ENCODE measurements around the gene ERVFRD-1. TPM values are rescaled to one million over a fixed set of nuclear protein-coding genes. Genes with fewer than 3 reads are reported as not detected.
A peak's percentile ranks its signal among the peaks of the same experiment; 100 is the strongest.

ERVFRD-1 gene
- polyA plus RNA-seq, 3 donors, result 0.05 to 0.06 TPM; not detected in 1

GRCh38 chr6:11129908-11130565 is 18.5 kb upstream of the ERVFRD-1 start:
- no peaks in the 10 kb centered on the region for H3K27me3 ChIP-seq (ENCODE audit: control insufficient read depth in 2 of 2, insufficient read depth in 2 of 2, low read length in 2 of 2)
- Mint-ChIP-seq H3K9me3 (peaks cover 0 to 11% (median 4%) of the 10 kb centered on the region in 7 donors), H3K27ac (peak overlapping the region in 1 of 7 donors; percentile 45), H3K4me1 (peaks cover 3% of the 10 kb centered on the region), H3K27me3 (ENCODE audit: low read depth in 3 of 3) (peaks cover 0 to 2% (median 1%) of the 10 kb centered on the region in 3 donors), H3K36me3 (peaks cover 21 to 28% of the 10 kb centered on the region in 2 donors), H3K4me3 (no peak overlapping the region)
- H3K36me3 ChIP-seq (replicated peaks in 1 of 2; ENCODE audit: control insufficient read depth in 1 of 2, insufficient read depth in 2 of 2, low read length in 2 of 2), result peaks cover 4 to 16% of the 10 kb centered on the region in 2 donors
- WGBS (ENCODE audit: insufficient coverage), result no CpG with 5 or more reads among the region's 1 CpG
- peaks cover 23% of the 10 kb centered on the region for H4K20me1 ChIP-seq (ENCODE audit: insufficient read depth, low read length)
- no peaks in the 10 kb centered on the region for H3K4me1 ChIP-seq (ENCODE audit: control insufficient read depth in 1 of 2, insufficient read depth in 2 of 2, low read length in 2 of 2)
- intact Hi-C loops (cut with micrococcal nuclease), result no loop called here
- no peak overlapping the region for H3K4me3 ChIP-seq (replicated peaks in 1 of 3; ENCODE audit: low read depth in 2 of 3, low read length in 3 of 3)
- peaks cover 0 to 6% of the 10 kb centered on the region in 2 donors for H3K9me3 ChIP-seq (replicated peaks in 1 of 2; ENCODE audit: control insufficient read depth in 1 of 2, insufficient read depth in 1 of 2, low read length in 2 of 2)
- no peak overlapping the region for H2AFZ ChIP-seq (ENCODE audit: insufficient read depth, low read depth, low read length, poor library complexity, severe bottlenecking)
- no peak overlapping the region for H3K9ac ChIP-seq (ENCODE audit: insufficient read depth, low read length, poor library complexity, severe bottlenecking)
- no peak for DNase-seq
- no peak overlapping the region for H3K27ac ChIP-seq (ENCODE audit: low read depth in 1 of 2, low read length in 2 of 2)
- H3K4me2 ChIP-seq (replicated peaks; ENCODE audit: extremely low read depth, low read length, poor library complexity, severe bottlenecking), result no peak overlapping the region
- no peak for TF ChIP-seq CTCF (IDR thresholded peaks at IDR 0.05)
- H3K79me2 ChIP-seq (ENCODE audit: insufficient read depth, low read length), result peaks cover 17% of the 10 kb centered on the region

DNA sequence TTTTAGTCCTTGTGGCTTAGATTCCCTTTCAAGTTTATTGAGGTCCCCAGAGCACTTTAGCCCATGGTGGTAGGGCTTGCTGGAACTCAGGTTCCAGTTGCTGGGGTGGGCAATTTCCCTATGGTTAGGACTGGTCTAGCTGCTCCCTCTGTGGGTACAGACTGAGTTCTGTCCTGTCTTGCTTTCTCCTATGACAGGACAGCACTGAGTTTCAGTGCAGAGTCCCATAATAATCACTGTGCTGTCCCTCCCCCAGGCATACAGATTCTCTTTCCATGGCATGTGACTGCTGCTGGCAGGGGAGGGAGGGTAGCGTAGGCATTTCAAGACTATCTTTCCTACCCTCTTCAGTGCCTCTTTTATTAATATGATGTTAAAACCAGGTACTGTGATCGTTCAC is 17.1 kb upstream of the ERVFRD-1 start:
- intact Hi-C loops (cut with micrococcal nuclease), result no loop called here
- Histone ChIP-seq H3K79me2 (ENCODE audit: insufficient read depth, low read length) (peaks cover 25% of the 10 kb centered on the region), H3K9ac (ENCODE audit: insufficient read depth, low read length, poor library complexity, severe bottlenecking) (no peak overlapping the region), H3K4me1 (ENCODE audit: control insufficient read depth in 1 of 2, insufficient read depth in 2 of 2, low read length in 2 of 2) (no peaks in the 10 kb centered on the region), H3K9me3 (replicated peaks in 1 of 2; ENCODE audit: control insufficient read depth in 1 of 2, insufficient read depth in 1 of 2, low read length in 2 of 2) (peaks cover 0 to 6% of the 10 kb centered on the region in 2 donors), H3K27me3 (ENCODE audit: control insufficient read depth in 2 of 2, insufficient read depth in 2 of 2, low read length in 2 of 2) (no peaks in the 10 kb centered on the region), H3K36me3 (replicated peaks in 1 of 2; ENCODE audit: control insufficient read depth in 1 of 2, insufficient read depth in 2 of 2, low read length in 2 of 2) (peaks cover 0 to 12% of the 10 kb centered on the region in 2 donors), H2AFZ (ENCODE audit: insufficient read depth, low read depth, low read length, poor library complexity, severe bottlenecking) (no peak overlapping the region), H4K20me1 (ENCODE audit: insufficient read depth, low read length) (peaks cover 23% of the 10 kb centered on the region), H3K27ac (ENCODE audit: low read depth in 1 of 2, low read length in 2 of 2) (no peak overlapping the region), H3K4me3 (replicated peaks in 1 of 3; ENCODE audit: low read depth in 2 of 3, low read length in 3 of 3) (no peak overlapping the region), H3K4me2 (replicated peaks; ENCODE audit: extremely low read depth, low read length, poor library complexity, severe bottlenecking) (no peak overlapping the region)
- no CpG with 5 or more reads among the region's 2 CpGs for WGBS (ENCODE audit: insufficient coverage)
- DNase-seq, result no peak
- Mint-ChIP-seq H3K36me3 (peaks cover 15 to 19% of the 10 kb centered on the region in 2 donors), H3K4me3 (no peak overlapping the region), H3K27ac (no peak overlapping the region), H3K4me1 (no peaks in the 10 kb centered on the region), H3K27me3 (ENCODE audit: low read depth in 3 of 3) (peaks cover 0 to 4% (median 1%) of the 10 kb centered on the region in 3 donors), H3K9me3 (peaks cover 0 to 11% (median 4%) of the 10 kb centered on the region in 7 donors)
- TF ChIP-seq CTCF (IDR thresholded peaks at IDR 0.05), result no peak

All from CD14-positive monocyte (primary cell).